Measurements from ENCODE around the gene POLR2M.

POLR2M gene

GRCh38 chr15:57705746-57706404 lies 639 bp upstream of the POLR2M start:
- peaks cover 8% of the 10 kb centered on the region for H3K36me3 ChIP-seq (ENCODE audit: insufficient read depth, low read length)

GRCh38 chr15:57708047-57708446 lies 1.5 kb downstream of the POLR2M start:
- peaks cover 6% of the 10 kb centered on the region; the same call in 1 of the 2 replicates for H3K4me1 ChIP-seq (ENCODE audit: insufficient read depth, low read length)
- no peaks in the 10 kb centered on the region for H3K9me3 ChIP-seq (ENCODE audit: control insufficient read depth, insufficient read depth, low read length)
- H3K36me3 ChIP-seq (ENCODE audit: insufficient read depth, low read length), result peaks cover 10% of the 10 kb centered on the region
- no peak overlapping the region for H3K9ac ChIP-seq (ENCODE audit: low read depth, low read length)

More at GRCh38 chr15:57705746-57706404, 639 bp upstream of the POLR2M start:
- Histone ChIP-seq H3K4me1 (ENCODE audit: insufficient read depth, low read length) (peaks cover 6% of the 10 kb centered on the region; the same call in 1 of the 2 replicates), H3K9me3 (ENCODE audit: control insufficient read depth, insufficient read depth, low read length) (no peaks in the 10 kb centered on the region), H3K9ac (ENCODE audit: low read depth, low read length) (peak overlapping the region; percentile 92; the same call in 1 of the 2 replicates)

- no peaks in the 10 kb centered on the region; the same call in none of the 2 replicates for H3K36me3 ChIP-seq (ENCODE audit: insufficient read depth, low read length)
- H3K9ac ChIP-seq (ENCODE audit: low read depth, low read length), result no peak overlapping the region
- H3K4me1 ChIP-seq (ENCODE audit: insufficient read depth, low read length), result no peaks in the 10 kb centered on the region
- no peaks in the 10 kb centered on the region for H3K9me3 ChIP-seq (ENCODE audit: control insufficient read depth, insufficient read depth, low read length)
Measured at GRCh38 chr15:57718309-57718708, 11.8 kb downstream of the POLR2M start.

GRCh38 chr15:57720867-57721266 lies 14.4 kb downstream of the POLR2M start:
- H3K36me3 ChIP-seq (ENCODE audit: insufficient read depth, low read length), result no peaks in the 10 kb centered on the region
- H3K9ac ChIP-seq (ENCODE audit: low read depth, low read length), result no peak overlapping the region
- no peaks in the 10 kb centered on the region for H3K9me3 ChIP-seq (ENCODE audit: control insufficient read depth, insufficient read depth, low read length)
- H3K4me1 ChIP-seq (ENCODE audit: insufficient read depth, low read length), result no peaks in the 10 kb centered on the region

GRCh38 chr15:57726411-57726810 lies 19.9 kb downstream of the POLR2M start:
- Histone ChIP-seq H3K9me3 (ENCODE audit: control insufficient read depth, insufficient read depth, low read length) (no peaks in the 10 kb centered on the region), H3K4me1 (ENCODE audit: insufficient read depth, low read length) (no peaks in the 10 kb centered on the region), H3K36me3 (ENCODE audit: insufficient read depth, low read length) (no peaks in the 10 kb centered on the region), H3K9ac (ENCODE audit: low read depth, low read length) (no peak overlapping the region)

- Histone ChIP-seq H3K9ac (ENCODE audit: low read depth, low read length) (no peak overlapping the region), H3K4me1 (ENCODE audit: insufficient read depth, low read length) (no peaks in the 10 kb centered on the region), H3K9me3 (ENCODE audit: control insufficient read depth, insufficient read depth, low read length) (no peaks in the 10 kb centered on the region), H3K36me3 (ENCODE audit: insufficient read depth, low read length) (no peaks in the 10 kb centered on the region)
Measured at GRCh38 chr15:57727031-57727430, 20.5 kb downstream of the POLR2M start.

GRCh38 chr15:57728436-57728835 lies 21.9 kb downstream of the POLR2M start:
- Histone ChIP-seq H3K9me3 (ENCODE audit: control insufficient read depth, insufficient read depth, low read length) (no peaks in the 10 kb centered on the region), H3K36me3 (ENCODE audit: insufficient read depth, low read length) (no peaks in the 10 kb centered on the region), H3K9ac (ENCODE audit: low read depth, low read length) (no peak overlapping the region), H3K4me1 (ENCODE audit: insufficient read depth, low read length) (no peaks in the 10 kb centered on the region)

- H3K36me3 ChIP-seq (ENCODE audit: insufficient read depth, low read length), result no peaks in the 10 kb centered on the region
- no peaks in the 10 kb centered on the region for H3K9me3 ChIP-seq (ENCODE audit: control insufficient read depth, insufficient read depth, low read length)
- no peak overlapping the region for H3K9ac ChIP-seq (ENCODE audit: low read depth, low read length)
- H3K4me1 ChIP-seq (ENCODE audit: insufficient read depth, low read length), result no peaks in the 10 kb centered on the region
Measured at GRCh38 chr15:57730876-57731275, 24.4 kb downstream of the POLR2M start.

- H3K9ac ChIP-seq (ENCODE audit: low read depth, low read length), result no peak overlapping the region
- H3K36me3 ChIP-seq (ENCODE audit: insufficient read depth, low read length), result no peaks in the 10 kb centered on the region
- no peaks in the 10 kb centered on the region for H3K4me1 ChIP-seq (ENCODE audit: insufficient read depth, low read length)
- H3K9me3 ChIP-seq (ENCODE audit: control insufficient read depth, insufficient read depth, low read length), result no peaks in the 10 kb centered on the region
Measured at GRCh38 chr15:57731530-57732103, 25.1 kb downstream of the POLR2M start.

GRCh38 chr15:57732526-57733331 lies 26.2 kb downstream of the POLR2M start:
- no peaks in the 10 kb centered on the region for H3K4me1 ChIP-seq (ENCODE audit: insufficient read depth, low read length)
- H3K36me3 ChIP-seq (ENCODE audit: insufficient read depth, low read length), result no peaks in the 10 kb centered on the region
- H3K9ac ChIP-seq (ENCODE audit: low read depth, low read length), result no peak overlapping the region
- H3K9me3 ChIP-seq (ENCODE audit: control insufficient read depth, insufficient read depth, low read length), result no peaks in the 10 kb centered on the region

GRCh38 chr15:57734860-57735259 lies 28.3 kb downstream of the POLR2M start:
- no peaks in the 10 kb centered on the region for H3K4me1 ChIP-seq (ENCODE audit: insufficient read depth, low read length)
- no peak overlapping the region for H3K9ac ChIP-seq (ENCODE audit: low read depth, low read length)
- no peaks in the 10 kb centered on the region for H3K9me3 ChIP-seq (ENCODE audit: control insufficient read depth, insufficient read depth, low read length)
- H3K36me3 ChIP-seq (ENCODE audit: insufficient read depth, low read length), result no peaks in the 10 kb centered on the region

- H3K36me3 ChIP-seq (ENCODE audit: insufficient read depth, low read length), result no peaks in the 10 kb centered on the region
- no peaks in the 10 kb centered on the region for H3K4me1 ChIP-seq (ENCODE audit: insufficient read depth, low read length)
- no peaks in the 10 kb centered on the region for H3K9me3 ChIP-seq (ENCODE audit: control insufficient read depth, insufficient read depth, low read length)
- H3K9ac ChIP-seq (ENCODE audit: low read depth, low read length), result no peak overlapping the region
Measured at GRCh38 chr15:57735431-57735830, 28.9 kb downstream of the POLR2M start.

GRCh38 chr15:57735891-57736290 lies 29.4 kb downstream of the POLR2M start:
- Histone ChIP-seq H3K36me3 (ENCODE audit: insufficient read depth, low read length) (no peaks in the 10 kb centered on the region), H3K9ac (ENCODE audit: low read depth, low read length) (no peak overlapping the region), H3K4me1 (ENCODE audit: insufficient read depth, low read length) (no peaks in the 10 kb centered on the region), H3K9me3 (ENCODE audit: control insufficient read depth, insufficient read depth, low read length) (no peaks in the 10 kb centered on the region)

GRCh38 chr15:57736591-57736990 lies 30.1 kb downstream of the POLR2M start:
- no peak overlapping the region for H3K9ac ChIP-seq (ENCODE audit: low read depth, low read length)
- H3K4me1 ChIP-seq (ENCODE audit: insufficient read depth, low read length), result no peaks in the 10 kb centered on the region

More at GRCh38 chr15:57736591-57736990, 30.1 kb downstream of the POLR2M start:
- Histone ChIP-seq H3K36me3 (ENCODE audit: insufficient read depth, low read length) (no peaks in the 10 kb centered on the region), H3K9me3 (ENCODE audit: control insufficient read depth, insufficient read depth, low read length) (no peaks in the 10 kb centered on the region)

All from ES-I3 (cell line).